IMR-90 (cell line): Measurements from ENCODE around the gene DAGLA. TPM values are rescaled to one million over a fixed set of nuclear protein-coding genes. Genes with fewer than 3 reads are reported as not detected.

Experiments used
- ATAC-seq: fragments of 200-7000 bp; cut with Tn5 transposase; 2 replicates; pipeline ENCODE4 v1.9.1; 2020; ENCODE audit warnings: low read depth, mild to moderate bottlenecking, moderate library complexity
- Bru-seq: library from RNA; stranded (reverse); fragments of 400-500 nt; gene quantifications from one replicate; lab custom pipeline; 2021; lab: Mats Ljungman, UMichigan
- BruChase-seq, 2 experiments: library from RNA; stranded (reverse); fragments of 400-500 nt; gene quantifications; one replicate each; lab custom pipeline; 2021; lab: Mats Ljungman, UMichigan
- BruUV-seq: library from RNA; stranded (reverse); fragments of 400-500 nt; replicated peaks from 2 replicates; lab custom pipeline; 2021; lab: Mats Ljungman, UMichigan
- CTCF ChIA-PET: fragments of 300-600 bp; formaldehyde crosslinking; extraction: SDS; loops from one replicate; lab custom pipeline; 2021; ENCODE audit warnings: antibody characterized with exemption; lab: Yijun Ruan, JAX
- POLR2A ChIA-PET: fragments of 300-600 bp; sonication (Branson Sonifier 250); formaldehyde crosslinking; loops from one replicate; lab custom pipeline; 2022; ENCODE audit warnings: antibody characterized with exemption; ENCODE audit not compliant: unreplicated experiment; lab: Charles Lee
- DNase-seq: peaks from one replicate; pipeline ENCODE4 v3.0.0; 2013
- H2AFZ ChIP-seq: replicated peaks from 2 replicates; pipeline ENCODE3; 2013; ENCODE audit warnings: low read length, mild to moderate bottlenecking; ENCODE audit not compliant: poor library complexity
- H2AK5ac ChIP-seq: 2 replicates; pipeline ENCODE4 v1.6.1; 2013; ENCODE audit warnings: low read depth, low read length, inconsistent platforms
- H2AK9ac ChIP-seq: replicated peaks from 2 replicates; pipeline ENCODE3; 2013; ENCODE audit warnings: mild to moderate bottlenecking, low read depth, low read length, moderate library complexity; ENCODE audit not compliant: poor library complexity
- H2BK120ac ChIP-seq: 2 replicates; pipeline ENCODE4 v1.6.1; 2013; ENCODE audit warnings: low read depth, low read length, inconsistent platforms
- H2BK15ac ChIP-seq: 3 replicates; pipeline ENCODE4 v1.6.1; 2013; ENCODE audit warnings: low read depth, low read length, inconsistent platforms
- H2BK20ac ChIP-seq: 2 replicates; pipeline ENCODE4 v1.6.1; 2013; ENCODE audit warnings: low read depth, mild to moderate bottlenecking, inconsistent platforms, low read length, moderate library complexity
- H2BK5ac ChIP-seq: 2 replicates; pipeline ENCODE4 v1.6.1; 2013; ENCODE audit warnings: mild to moderate bottlenecking, low read depth, low read length, inconsistent platforms; ENCODE audit not compliant: poor library complexity, severe bottlenecking
- H3K14ac ChIP-seq: replicated peaks from 2 replicates; pipeline ENCODE4 v1.6.1; 2013; ENCODE audit warnings: low read depth, low read length, inconsistent platforms
- H3K18ac ChIP-seq: 2 replicates; pipeline ENCODE4 v1.6.1; 2013; ENCODE audit warnings: low read depth, low read length, control low read depth
- H3K23ac ChIP-seq: 2 replicates; pipeline ENCODE4 v1.6.1; 2013; ENCODE audit warnings: low read depth, low read length, inconsistent platforms
- H3K27ac ChIP-seq: 2 replicates; pipeline ENCODE4 v1.5.1; 2013; ENCODE audit warnings: mild to moderate bottlenecking, control low read depth, low read length; ENCODE audit not compliant: insufficient read depth
- H3K27me3 ChIP-seq: 2 replicates; pipeline ENCODE4 v1.6.1; 2013; ENCODE audit warnings: low read length; ENCODE audit not compliant: control insufficient read depth, insufficient read depth
- H3K36me3 ChIP-seq: 2 replicates; pipeline ENCODE4 v1.6.1; 2013; ENCODE audit warnings: low read length, mixed read lengths; ENCODE audit not compliant: control insufficient read depth, insufficient read depth
- H3K4ac ChIP-seq: 2 replicates; pipeline ENCODE4 v1.6.1; 2013; ENCODE audit warnings: low read depth, low read length, inconsistent platforms
- H3K4me1 ChIP-seq: 2 replicates; pipeline ENCODE4 v1.6.1; 2013; ENCODE audit warnings: low read length, mixed read lengths; ENCODE audit not compliant: control insufficient read depth, insufficient read depth
- H3K4me2 ChIP-seq: 2 replicates; pipeline ENCODE4 v1.6.1; 2013; ENCODE audit warnings: low read depth, mild to moderate bottlenecking, control low read depth, low read length, moderate library complexity
- H3K4me3 ChIP-seq: 2 replicates; pipeline ENCODE4 v1.5.1; 2013; ENCODE audit warnings: low read depth, mild to moderate bottlenecking, control low read depth, low read length, moderate library complexity; ENCODE audit not compliant: insufficient read depth
- H3K56ac ChIP-seq: 2 replicates; pipeline ENCODE4 v1.6.1; 2013; ENCODE audit warnings: low read length, inconsistent platforms; ENCODE audit not compliant: insufficient read depth; ENCODE audit errors: extremely low read depth
- H3K79me1 ChIP-seq, 2 experiments: 2 replicates each; pipeline ENCODE4 v1.6.1; 2013; ENCODE audit warnings: low read length in 2 of 2, inconsistent platforms in 1 of 2, low read depth in 1 of 2
- H3K9ac ChIP-seq: 2 replicates; pipeline ENCODE4 v1.6.1; 2013; ENCODE audit warnings: low read depth, low read length, control low read depth
- H3K9me1 ChIP-seq: 2 replicates; pipeline ENCODE4 v1.6.1; 2013; ENCODE audit warnings: low read length, inconsistent platforms; ENCODE audit not compliant: insufficient read depth
- H3K9me3 ChIP-seq: 2 replicates; pipeline ENCODE4 v1.6.1; 2013; ENCODE audit warnings: low read length; ENCODE audit not compliant: control insufficient read depth, insufficient read depth
- H4K20me1 ChIP-seq: 2 replicates; pipeline ENCODE4 v1.6.1; 2013; ENCODE audit warnings: low read length, inconsistent platforms; ENCODE audit not compliant: insufficient read depth
- H4K5ac ChIP-seq: 2 replicates; pipeline ENCODE4 v1.6.1; 2013; ENCODE audit warnings: mild to moderate bottlenecking, low read depth, low read length, control low read depth
- H4K8ac ChIP-seq, 2 experiments: 2 replicates each; pipeline ENCODE4 v1.6.1; 2013; ENCODE audit warnings: low read depth in 2 of 2, low read length in 2 of 2, control low read depth in 1 of 2, inconsistent platforms in 1 of 2
- H4K91ac ChIP-seq: 2 replicates; pipeline ENCODE4 v1.6.1; 2013; ENCODE audit warnings: low read depth, low read length, inconsistent platforms; ENCODE audit not compliant: insufficient read depth
- BHLHE40 ChIP-seq: fragments of 150-350 bp; IDR thresholded peaks from 2 replicates; pipeline ENCODE4 v1.6.1; 2016; ENCODE audit warnings: mild to moderate bottlenecking, low read depth, low read length
- CHD1 ChIP-seq: IDR thresholded peaks from 2 replicates; pipeline ENCODE4 v1.6.1; 2012; ENCODE audit warnings: low read depth, low read length, improper control_type of control experiment
- NFE2L2 ChIP-seq: fragments of 150-350 bp; IDR thresholded peaks from 2 replicates; pipeline ENCODE4 v1.6.1; 2016; ENCODE audit warnings: low read depth, mild to moderate bottlenecking, low read length
- POLR2A ChIP-seq: IDR thresholded peaks from 2 replicates; pipeline ENCODE4 v1.6.1; 2012; ENCODE audit warnings: mild to moderate bottlenecking, low read depth, low read length
- RCOR1 ChIP-seq: IDR thresholded peaks from 2 replicates; pipeline ENCODE4 v1.6.1; 2012; ENCODE audit warnings: mild to moderate bottlenecking, low read length, improper control_type of control experiment; ENCODE audit not compliant: insufficient replicate concordance
- RFX5 ChIP-seq: IDR thresholded peaks from 2 replicates; pipeline ENCODE4 v1.8.0; 2012; ENCODE audit warnings: low read depth, mild to moderate bottlenecking, low read length, moderate library complexity
- WGBS, 2 experiments: methylation state at CpG; one replicate each; pipeline versions ENCODE4 v1.1.5 to v1.1.7; 2013; ENCODE audit warnings: missing lambda C conversion rate in 2 of 2; ENCODE audit not compliant: insufficient read length in 1 of 2; ENCODE audit errors: extremely low coverage in 2 of 2; 5-methylcytosine and 5-hydroxymethylcytosine counted together
- dilution Hi-C: fragments of 300-500 bp; cut with HindIII; formaldehyde crosslinking; loops from one replicate; pipeline ENCODE4 v1.14.3; 2018; ENCODE audit warnings: low sequenced_read_pairs; ENCODE audit not compliant: unreplicated experiment
- in situ Hi-C: fragments of 300-500 bp; cut with MboI; formaldehyde crosslinking; loops from 3 replicates; pipeline ENCODE4 v1.14.3; 2019; ENCODE audit warnings: low sequenced_read_pairs, inconsistent platforms, mixed read lengths
- intact Hi-C: fragments of 100-400 bp; cut with micrococcal nuclease; formaldehyde crosslinking; loops from 2 replicates; pipeline ENCODE4 v1.10.0; 2022
- long read RNA-seq: library from polyadenylated mRNA; unstranded; transcript quantifications from one replicate; pipeline ENCODE4 v2.0.0, GENCODE V29; 2021; ENCODE audit not compliant: unreplicated experiment
- polyA plus RNA-seq, 3 experiments: library from polyadenylated mRNA; depleted of rRNA; stranded (reverse); fragments of >200 nt; gene quantifications; 2 replicates each; pipeline ENCODE4 v1.2.3, GENCODE V29; 2012; ENCODE audit warnings: low replicate concordance in 1 of 3
- total RNA-seq: library from RNA; depleted of rRNA; stranded (reverse); fragments of >200 nt; gene quantifications from 2 replicates; pipeline ENCODE4 v1.2.3, GENCODE V29; 2012; rRNA removed
- TF ChIP-seq, protein P1 (sequence below): fragments of 150-350 bp; IDR thresholded peaks from 2 replicates; pipeline ENCODE4 v1.6.1; 2016; ENCODE audit warnings: low read depth, mild to moderate bottlenecking, low read length, moderate library complexity, borderline replicate concordance
- TF ChIP-seq, protein P2 (sequence below): conservative IDR thresholded peaks from 2 replicates; pipeline ENCODE4 v1.5.1; 2012; ENCODE audit warnings: mild to moderate bottlenecking, low read depth, low read length, improper control_type of control experiment

DAGLA gene, protein sequence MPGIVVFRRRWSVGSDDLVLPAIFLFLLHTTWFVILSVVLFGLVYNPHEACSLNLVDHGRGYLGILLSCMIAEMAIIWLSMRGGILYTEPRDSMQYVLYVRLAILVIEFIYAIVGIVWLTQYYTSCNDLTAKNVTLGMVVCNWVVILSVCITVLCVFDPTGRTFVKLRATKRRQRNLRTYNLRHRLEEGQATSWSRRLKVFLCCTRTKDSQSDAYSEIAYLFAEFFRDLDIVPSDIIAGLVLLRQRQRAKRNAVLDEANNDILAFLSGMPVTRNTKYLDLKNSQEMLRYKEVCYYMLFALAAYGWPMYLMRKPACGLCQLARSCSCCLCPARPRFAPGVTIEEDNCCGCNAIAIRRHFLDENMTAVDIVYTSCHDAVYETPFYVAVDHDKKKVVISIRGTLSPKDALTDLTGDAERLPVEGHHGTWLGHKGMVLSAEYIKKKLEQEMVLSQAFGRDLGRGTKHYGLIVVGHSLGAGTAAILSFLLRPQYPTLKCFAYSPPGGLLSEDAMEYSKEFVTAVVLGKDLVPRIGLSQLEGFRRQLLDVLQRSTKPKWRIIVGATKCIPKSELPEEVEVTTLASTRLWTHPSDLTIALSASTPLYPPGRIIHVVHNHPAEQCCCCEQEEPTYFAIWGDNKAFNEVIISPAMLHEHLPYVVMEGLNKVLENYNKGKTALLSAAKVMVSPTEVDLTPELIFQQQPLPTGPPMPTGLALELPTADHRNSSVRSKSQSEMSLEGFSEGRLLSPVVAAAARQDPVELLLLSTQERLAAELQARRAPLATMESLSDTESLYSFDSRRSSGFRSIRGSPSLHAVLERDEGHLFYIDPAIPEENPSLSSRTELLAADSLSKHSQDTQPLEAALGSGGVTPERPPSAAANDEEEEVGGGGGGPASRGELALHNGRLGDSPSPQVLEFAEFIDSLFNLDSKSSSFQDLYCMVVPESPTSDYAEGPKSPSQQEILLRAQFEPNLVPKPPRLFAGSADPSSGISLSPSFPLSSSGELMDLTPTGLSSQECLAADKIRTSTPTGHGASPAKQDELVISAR
- total RNA-seq (0.83 and 0.90 TPM in 2 replicates), polyA plus RNA-seq (2012; rRNA removed) (3.8 and 4.6 TPM in 2 replicates), Bru-seq, nascent RNA (percentile 43 among the genes with signal in this experiment), BruChase-seq, experiment 1, labeled RNA remaining after a 6-hour chase (percentile 38 among the genes with signal in this experiment), BruChase-seq, experiment 2, labeled RNA remaining after a 2-hour chase (percentile 39 among the genes with signal in this experiment)
- polyA plus RNA-seq (2012; cell fraction: cytosol; rRNA removed): 2.1 and 4.0 TPM in 2 replicates
- polyA plus RNA-seq (2012; cell fraction: nucleus; rRNA removed; ENCODE audit: low replicate concordance): 5.5 and 17.2 TPM in 2 replicates
- long read RNA-seq, partial matches to known transcripts: 1 of 2 reads
- long read RNA-seq, other reads (novel, unspliced or antisense): 1 of 2 reads

DNA sequence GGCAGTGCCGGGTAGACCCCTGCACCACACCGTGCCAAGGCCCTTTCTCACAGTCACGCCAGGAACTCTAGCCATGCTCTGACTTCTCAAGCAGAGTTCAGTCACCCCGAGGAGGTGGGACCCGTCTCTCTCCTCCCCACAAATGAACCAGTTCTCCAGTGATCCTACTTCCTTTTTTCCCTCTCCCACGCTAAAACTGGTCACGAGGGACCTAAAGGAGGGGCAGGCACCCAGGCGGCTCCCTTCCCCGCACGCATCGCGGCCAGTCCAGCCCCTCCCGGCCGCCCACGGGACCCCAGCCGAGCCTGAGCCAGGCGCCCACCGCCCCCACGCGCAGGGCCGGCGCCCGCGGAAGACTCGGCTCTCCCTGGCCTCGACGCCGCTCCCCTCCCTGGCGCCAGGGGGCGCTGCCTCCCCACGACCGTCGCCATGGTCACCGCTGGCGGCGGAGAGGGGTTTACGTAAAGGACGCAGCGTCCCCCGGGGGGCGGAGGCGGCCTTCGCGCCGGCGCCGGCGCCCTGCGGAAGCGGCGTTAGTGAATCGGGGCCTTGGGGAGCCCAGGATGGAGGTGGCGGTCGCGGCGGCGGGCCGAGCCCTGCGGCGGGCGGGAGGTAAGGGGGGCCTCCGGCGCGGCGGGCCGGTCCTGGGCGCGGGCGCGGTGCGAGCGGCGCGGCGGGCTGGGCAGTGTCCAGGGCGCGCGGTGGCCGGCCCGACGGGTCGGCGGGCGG is at the start of gene DAGLA:
Gene DAGLA (plus strand): TSS at position 499 of the 729 bp plus-strand sequence. CDS start 39,765 bp downstream, outside the sequence.
- no peak within 1 kb of the TSS for H2BK20ac ChIP-seq
- ChIA-PET POLR2A (interaction anchor here (0.7 kb wide), 1 partner anchor 1077 kb away, joined by 3 read pairs; no protein-coding TSS in a partner anchor), CTCF (interaction anchor here (1.0 kb wide), 1 partner anchor 53 kb away, joined by 3 read pairs; no protein-coding TSS in a partner anchor)
- no peak within 1 kb of the TSS for H3K18ac ChIP-seq
- H3K23ac ChIP-seq: peak within 1 kb of the TSS; percentile 11; the same call in 1 of the 2 replicates
- peak within 1 kb of the TSS; percentile 68 for H2AK9ac ChIP-seq
- H3K56ac ChIP-seq: no peak within 1 kb of the TSS
- H4K20me1 ChIP-seq: 0 out of 2 replicates have a peak, but pooled peaks cover 4% of the 10 kb centered on the region
- H3K4me2 ChIP-seq: peak within 1 kb of the TSS; percentile 68
- H2BK5ac ChIP-seq: no peak within 1 kb of the TSS
- no peak within 1 kb of the TSS for H3K4ac ChIP-seq
- H3K36me3 ChIP-seq: no peaks in the 10 kb centered on the region
- dilution Hi-C loops: no loop called here
- H3K4me3 ChIP-seq: peak within 1 kb of the TSS; percentile 54
- H2AK5ac ChIP-seq: peak within 1 kb of the TSS; percentile 54; the same call in 1 of the 2 replicates
- no peak within 1 kb of the TSS for H2BK15ac ChIP-seq
- H3K9me3 ChIP-seq: no peaks in the 10 kb centered on the region
- DNase-seq (peak; percentile 43), ATAC-seq (peak; percentile 94)
- WGBS, 2 experiments: 0% methylated on average over 33 of the region's 84 CpGs; no CpG with 5 or more reads in 1 of the 2 experiments
- intact Hi-C loops: loop anchor here (1.0 kb wide), 1 partner anchor 53 kb away; no protein-coding TSS in a partner anchor
- H4K8ac ChIP-seq: peak within 1 kb of the TSS in 1 of 2 experiments; percentile 43; a peak in 1 of 4 replicates
- in situ Hi-C loops: no loop called here
- no peak within 1 kb of the TSS for H2BK120ac ChIP-seq
- no peak within 1 kb of the TSS for H4K5ac ChIP-seq
- peaks cover 71% of the 10 kb centered on the region for H3K27me3 ChIP-seq
- no peak within 1 kb of the TSS for H3K14ac ChIP-seq
- H3K4me1 ChIP-seq: peaks cover 4% of the 10 kb centered on the region; the same call in 1 of the 2 replicates
- peak within 1 kb of the TSS; percentile 93 for H2AFZ ChIP-seq
- H4K91ac ChIP-seq: no peak within 1 kb of the TSS
- H3K79me1 ChIP-seq: no peaks in the 10 kb centered on the region
- peaks cover 2% of the 10 kb centered on the region; the same call in 1 of the 2 replicates for H3K9me1 ChIP-seq
- H3K9ac ChIP-seq: no peak within 1 kb of the TSS
- BruUV-seq: no TSS peak
- no peak within 1 kb of the TSS for H3K27ac ChIP-seq
- TF ChIP-seq, protein P1, sequence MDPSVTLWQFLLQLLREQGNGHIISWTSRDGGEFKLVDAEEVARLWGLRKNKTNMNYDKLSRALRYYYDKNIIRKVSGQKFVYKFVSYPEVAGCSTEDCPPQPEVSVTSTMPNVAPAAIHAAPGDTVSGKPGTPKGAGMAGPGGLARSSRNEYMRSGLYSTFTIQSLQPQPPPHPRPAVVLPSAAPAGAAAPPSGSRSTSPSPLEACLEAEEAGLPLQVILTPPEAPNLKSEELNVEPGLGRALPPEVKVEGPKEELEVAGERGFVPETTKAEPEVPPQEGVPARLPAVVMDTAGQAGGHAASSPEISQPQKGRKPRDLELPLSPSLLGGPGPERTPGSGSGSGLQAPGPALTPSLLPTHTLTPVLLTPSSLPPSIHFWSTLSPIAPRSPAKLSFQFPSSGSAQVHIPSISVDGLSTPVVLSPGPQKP: no peak
- TF ChIP-seq, protein P2, sequence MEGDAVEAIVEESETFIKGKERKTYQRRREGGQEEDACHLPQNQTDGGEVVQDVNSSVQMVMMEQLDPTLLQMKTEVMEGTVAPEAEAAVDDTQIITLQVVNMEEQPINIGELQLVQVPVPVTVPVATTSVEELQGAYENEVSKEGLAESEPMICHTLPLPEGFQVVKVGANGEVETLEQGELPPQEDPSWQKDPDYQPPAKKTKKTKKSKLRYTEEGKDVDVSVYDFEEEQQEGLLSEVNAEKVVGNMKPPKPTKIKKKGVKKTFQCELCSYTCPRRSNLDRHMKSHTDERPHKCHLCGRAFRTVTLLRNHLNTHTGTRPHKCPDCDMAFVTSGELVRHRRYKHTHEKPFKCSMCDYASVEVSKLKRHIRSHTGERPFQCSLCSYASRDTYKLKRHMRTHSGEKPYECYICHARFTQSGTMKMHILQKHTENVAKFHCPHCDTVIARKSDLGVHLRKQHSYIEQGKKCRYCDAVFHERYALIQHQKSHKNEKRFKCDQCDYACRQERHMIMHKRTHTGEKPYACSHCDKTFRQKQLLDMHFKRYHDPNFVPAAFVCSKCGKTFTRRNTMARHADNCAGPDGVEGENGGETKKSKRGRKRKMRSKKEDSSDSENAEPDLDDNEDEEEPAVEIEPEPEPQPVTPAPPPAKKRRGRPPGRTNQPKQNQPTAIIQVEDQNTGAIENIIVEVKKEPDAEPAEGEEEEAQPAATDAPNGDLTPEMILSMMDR: peak; percentile 99
- TF ChIP-seq RFX5: no peak
- TF ChIP-seq BHLHE40: no peak
- no peak for TF ChIP-seq NFE2L2
- no peak for TF ChIP-seq RCOR1
- no peak for TF ChIP-seq CHD1
- no peak for TF ChIP-seq POLR2A
